Astrocyte (in vitro differentiated cells and primary cell): ENCODE measurements around the gene ARID4B. TPM values are rescaled to one million over a fixed set of nuclear protein-coding genes. Genes with fewer than 3 reads are reported as not detected.
"Not testable (repeated sequence)": the region's sequence is repeated elsewhere in the genome, so short reads cannot be mapped to it uniquely, and the experiment has no call there.

Source experiments
- DNase-seq: peaks from one replicate; pipeline ENCODE4 v3.0.0-alpha.2; 2010; ENCODE audit warnings: low read depth
- FAIRE-seq: peaks from 2 replicates; lab custom pipeline; 2011; peaks lifted over from hg19 to GRCh38; lab: Jason Lieb, UNC
- H2AFZ ChIP-seq: 2 replicates; pipeline ENCODE4 v1.6.0; 2012; ENCODE audit warnings: low read depth, low read length, inconsistent platforms
- H3K27ac ChIP-seq: 2 replicates; pipeline ENCODE4 v1.5.1; 2011; ENCODE audit warnings: low read depth, low read length, inconsistent platforms
- H3K27me3 ChIP-seq: 2 replicates; pipeline ENCODE4 v1.6.0; 2011; ENCODE audit warnings: low read length, inconsistent platforms; ENCODE audit not compliant: insufficient read depth
- H3K36me3 ChIP-seq: 2 replicates; pipeline ENCODE4 v1.5.1; 2011; ENCODE audit warnings: low read length, inconsistent platforms; ENCODE audit not compliant: insufficient read depth
- H3K4me1 ChIP-seq: 2 replicates; pipeline ENCODE4 v1.5.1; 2011; ENCODE audit warnings: low read length, inconsistent platforms; ENCODE audit not compliant: insufficient read depth
- H3K4me2 ChIP-seq: 2 replicates; pipeline ENCODE4 v1.6.0; 2012; ENCODE audit warnings: low read length, inconsistent platforms
- H3K4me3 ChIP-seq: 2 replicates; pipeline ENCODE4 v1.5.1; 2011; ENCODE audit warnings: low read depth, mild to moderate bottlenecking, low read length, inconsistent platforms; ENCODE audit not compliant: insufficient read depth
- H3K79me2 ChIP-seq: 2 replicates; pipeline ENCODE4 v1.6.0; 2012; ENCODE audit warnings: mild to moderate bottlenecking, low read length, inconsistent platforms; ENCODE audit not compliant: insufficient read depth
- H3K9ac ChIP-seq: 2 replicates; pipeline ENCODE4 v1.6.0; 2012; ENCODE audit warnings: mild to moderate bottlenecking, low read length, inconsistent platforms
- H3K9me3 ChIP-seq: 2 replicates; pipeline ENCODE4 v1.5.1; 2012; ENCODE audit warnings: low read depth, mild to moderate bottlenecking, low read length, inconsistent platforms; ENCODE audit not compliant: insufficient read depth
- H4K20me1 ChIP-seq: 2 replicates; pipeline ENCODE4 v1.6.0; 2012; ENCODE audit warnings: low read length, inconsistent platforms; ENCODE audit not compliant: insufficient read depth
- H3K27ac Mint-ChIP-seq: one replicate; pipeline ENCODE4 v1.8.0; 2021; ENCODE audit warnings: mild to moderate bottlenecking, mixed read lengths; ENCODE audit not compliant: unreplicated experiment
- H3K27me3 Mint-ChIP-seq: one replicate; pipeline ENCODE4 v1.8.0; 2021; ENCODE audit warnings: low read depth, mixed read lengths; ENCODE audit not compliant: unreplicated experiment
- H3K36me3 Mint-ChIP-seq: one replicate; pipeline ENCODE4 v1.8.0; 2021; ENCODE audit warnings: low read depth, mixed read lengths; ENCODE audit not compliant: unreplicated experiment
- H3K4me1 Mint-ChIP-seq: one replicate; pipeline ENCODE4 v1.8.0; 2021; ENCODE audit warnings: low read depth, mixed read lengths; ENCODE audit not compliant: unreplicated experiment
- H3K4me3 Mint-ChIP-seq: one replicate; pipeline ENCODE4 v1.8.0; 2021; ENCODE audit warnings: mild to moderate bottlenecking, moderate library complexity, mixed read lengths; ENCODE audit not compliant: unreplicated experiment
- H3K9me3 Mint-ChIP-seq: one replicate; pipeline ENCODE4 v1.8.0; 2021; ENCODE audit warnings: mild to moderate bottlenecking, mixed read lengths; ENCODE audit not compliant: unreplicated experiment
- CTCF ChIP-seq: IDR thresholded peaks from 2 replicates; pipeline ENCODE4 v1.5.1; 2011; ENCODE audit warnings: low read depth, mild to moderate bottlenecking, inconsistent platforms, low read length, moderate library complexity; ENCODE audit not compliant: insufficient read depth
- EZH2 ChIP-seq: IDR thresholded peaks from 2 replicates; pipeline ENCODE4 v1.6.1; 2012; ENCODE audit warnings: mild to moderate bottlenecking, low read length, inconsistent platforms; ENCODE audit not compliant: insufficient read depth
- total RNA-seq: library from RNA; stranded (reverse); gene quantifications from 2 replicates; pipeline ENCODE4 v1.2.1, GENCODE V29; 2021

The ARID4B gene
- total RNA-seq, 1 donor from 2014 or later = 38.6 TPM

DNA sequence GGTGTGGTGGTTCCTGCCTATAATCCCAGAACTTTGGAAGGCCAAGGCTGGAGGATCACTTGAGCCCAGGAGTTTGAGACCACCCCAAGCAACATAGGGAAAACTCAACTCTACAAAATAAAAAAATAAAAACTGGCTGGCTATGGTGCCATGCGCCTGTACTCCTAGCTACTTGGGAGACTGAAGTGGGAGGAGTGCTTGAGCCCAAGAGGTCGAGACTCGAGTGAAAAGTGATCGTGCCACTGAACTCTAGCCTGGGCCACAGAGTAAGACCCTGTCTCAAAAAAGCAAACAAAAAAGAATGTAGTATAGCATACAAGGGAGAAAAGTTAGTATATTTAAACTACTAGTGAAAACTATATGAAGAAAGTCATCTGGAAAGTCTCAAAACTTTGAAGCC, 66.7 kb downstream of the ARID4B start:
- Histone ChIP-seq H3K9me3 (no peaks in the 10 kb centered on the region), H3K36me3 (peaks cover 3% of the 10 kb centered on the region), H3K4me3 (no peak overlapping the region), H3K27ac (no peak overlapping the region), H2AFZ (no peak overlapping the region), H3K4me1 (peaks cover 4% of the 10 kb centered on the region), H3K4me2 (no peak overlapping the region), H4K20me1 (peaks cover 93% of the 10 kb centered on the region), H3K27me3 (no peaks in the 10 kb centered on the region), H3K9ac (no peak overlapping the region), H3K79me2 (peaks cover 89% of the 10 kb centered on the region)
- no peak overlapping the region for H3K4me3 Mint-ChIP-seq
- no peaks in the 10 kb centered on the region for H3K9me3 Mint-ChIP-seq
- H3K36me3 Mint-ChIP-seq = no peaks in the 10 kb centered on the region
- no peak for TF ChIP-seq CTCF
- TF ChIP-seq EZH2 = no peak
- no peak overlapping the region for H3K27ac Mint-ChIP-seq
- FAIRE-seq (no peak), DNase-seq (no peak)
- H3K4me1 Mint-ChIP-seq = peaks cover 15% of the 10 kb centered on the region
- no peaks in the 10 kb centered on the region for H3K27me3 Mint-ChIP-seq

GRCh38 chr1:235259133-235259778, 68.7 kb downstream of the ARID4B start:
- H3K4me1 Mint-ChIP-seq = peaks cover 17% of the 10 kb centered on the region
- H3K36me3 ChIP-seq = peaks cover 3% of the 10 kb centered on the region
- H3K27ac ChIP-seq = no peak overlapping the region
- H3K9me3 ChIP-seq = no peaks in the 10 kb centered on the region
- H3K27ac Mint-ChIP-seq = no peak overlapping the region
- DNase-seq (no peak), FAIRE-seq (no peak)
- H3K27me3 Mint-ChIP-seq = no peaks in the 10 kb centered on the region
- peaks cover 76% of the 10 kb centered on the region for H3K79me2 ChIP-seq
- no peak overlapping the region for H3K4me3 Mint-ChIP-seq
- peaks cover 6% of the 10 kb centered on the region for H3K4me1 ChIP-seq
- no peak overlapping the region for H2AFZ ChIP-seq
- H3K9me3 Mint-ChIP-seq = no peaks in the 10 kb centered on the region
- H3K9ac ChIP-seq = no peak overlapping the region
- H3K36me3 Mint-ChIP-seq = no peaks in the 10 kb centered on the region
- no peak overlapping the region for H3K4me2 ChIP-seq
- H3K4me3 ChIP-seq = no peak overlapping the region
- no peak for TF ChIP-seq EZH2
- TF ChIP-seq CTCF = no peak
- H4K20me1 ChIP-seq = peaks cover 84% of the 10 kb centered on the region
- H3K27me3 ChIP-seq = no peaks in the 10 kb centered on the region

- H3K36me3 ChIP-seq, H3K9me3 Mint-ChIP-seq, H3K27me3 ChIP-seq, H2AFZ ChIP-seq, H3K27me3 Mint-ChIP-seq, DNase-seq, H3K36me3 Mint-ChIP-seq, H3K27ac ChIP-seq, H3K4me1 ChIP-seq, H3K4me2 ChIP-seq, H3K9me3 ChIP-seq, H3K4me3 Mint-ChIP-seq, FAIRE-seq, H3K4me3 ChIP-seq, H3K9ac ChIP-seq, H3K27ac Mint-ChIP-seq: not testable (repeated sequence)
- H3K79me2 ChIP-seq = peaks cover 65% of the 10 kb centered on the region
- peaks cover 17% of the 10 kb centered on the region for H3K4me1 Mint-ChIP-seq
- H4K20me1 ChIP-seq = peaks cover 74% of the 10 kb centered on the region
Observed at GRCh38 chr1:235258068-235258467, 69.9 kb downstream of the ARID4B start.
